Measurements from ENCODE around the gene GJD4. TPM values are rescaled to one million over a fixed set of nuclear protein-coding genes. Genes with fewer than 3 reads are reported as not detected.

The GJD4 gene
- total and polyA plus RNA-seq, 4 donors, result not detected

GRCh38 chr10:35558276-35558675, 46.9 kb upstream of the GJD4 start:
- Histone ChIP-seq H3K36me3 (ENCODE audit: control insufficient read depth in 4 of 4, insufficient read depth in 3 of 4, low read depth in 1 of 4, low read length in 3 of 4) (peaks cover 0 to 14% (median 7%) of the 10 kb centered on the region in 4 donors), H3K4me3 (ENCODE audit: low read depth in 1 of 3, low read length in 3 of 3) (no peak overlapping the region), H3K9me3 (ENCODE audit: control insufficient read depth in 4 of 4, low read length in 3 of 4) (no peaks in the 10 kb centered on the region), H3K27me3 (ENCODE audit: control insufficient read depth in 4 of 4, insufficient read depth in 4 of 4, low read length in 3 of 4) (no peaks in the 10 kb centered on the region), H3K9ac (ENCODE audit: low read depth in 1 of 2, low read length in 2 of 2) (no peak overlapping the region), H3K4me1 (ENCODE audit: control insufficient read depth in 4 of 4, insufficient read depth in 4 of 4, low read length in 3 of 4) (no peaks in the 10 kb centered on the region), H3K27ac (ENCODE audit: low read depth in 1 of 2, low read length in 2 of 2) (no peak overlapping the region)
- no peak for TF ChIP-seq SP1 (IDR thresholded peaks at IDR 0.05)
- TF ChIP-seq YY1 (IDR thresholded peaks at IDR 0.05), result no peak
- TF ChIP-seq EGR1 (IDR thresholded peaks at IDR 0.05; ENCODE audit: low read depth in 2 of 2), result no peak
- TF ChIP-seq, protein P1, sequence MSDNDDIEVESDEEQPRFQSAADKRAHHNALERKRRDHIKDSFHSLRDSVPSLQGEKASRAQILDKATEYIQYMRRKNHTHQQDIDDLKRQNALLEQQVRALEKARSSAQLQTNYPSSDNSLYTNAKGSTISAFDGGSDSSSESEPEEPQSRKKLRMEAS (IDR thresholded peaks at IDR 0.05), result no peak
- TF ChIP-seq, protein P2, sequence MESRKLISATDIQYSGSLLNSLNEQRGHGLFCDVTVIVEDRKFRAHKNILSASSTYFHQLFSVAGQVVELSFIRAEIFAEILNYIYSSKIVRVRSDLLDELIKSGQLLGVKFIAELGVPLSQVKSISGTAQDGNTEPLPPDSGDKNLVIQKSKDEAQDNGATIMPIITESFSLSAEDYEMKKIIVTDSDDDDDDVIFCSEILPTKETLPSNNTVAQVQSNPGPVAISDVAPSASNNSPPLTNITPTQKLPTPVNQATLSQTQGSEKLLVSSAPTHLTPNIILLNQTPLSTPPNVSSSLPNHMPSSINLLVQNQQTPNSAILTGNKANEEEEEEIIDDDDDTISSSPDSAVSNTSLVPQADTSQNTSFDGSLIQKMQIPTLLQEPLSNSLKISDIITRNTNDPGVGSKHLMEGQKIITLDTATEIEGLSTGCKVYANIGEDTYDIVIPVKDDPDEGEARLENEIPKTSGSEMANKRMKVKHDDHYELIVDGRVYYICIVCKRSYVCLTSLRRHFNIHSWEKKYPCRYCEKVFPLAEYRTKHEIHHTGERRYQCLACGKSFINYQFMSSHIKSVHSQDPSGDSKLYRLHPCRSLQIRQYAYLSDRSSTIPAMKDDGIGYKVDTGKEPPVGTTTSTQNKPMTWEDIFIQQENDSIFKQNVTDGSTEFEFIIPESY (IDR thresholded peaks at IDR 0.05), result no peak
- TF ChIP-seq TAF1 (conservative IDR thresholded peaks at IDR 0.05), result no peak
- no peak for TF ChIP-seq FOXA1 (IDR thresholded peaks at IDR 0.05)
- TF ChIP-seq HNF4G (IDR thresholded peaks at IDR 0.05), result no peak
- no peak for TF ChIP-seq RAD21 (IDR thresholded peaks at IDR 0.05)
- TF ChIP-seq, protein P3, sequence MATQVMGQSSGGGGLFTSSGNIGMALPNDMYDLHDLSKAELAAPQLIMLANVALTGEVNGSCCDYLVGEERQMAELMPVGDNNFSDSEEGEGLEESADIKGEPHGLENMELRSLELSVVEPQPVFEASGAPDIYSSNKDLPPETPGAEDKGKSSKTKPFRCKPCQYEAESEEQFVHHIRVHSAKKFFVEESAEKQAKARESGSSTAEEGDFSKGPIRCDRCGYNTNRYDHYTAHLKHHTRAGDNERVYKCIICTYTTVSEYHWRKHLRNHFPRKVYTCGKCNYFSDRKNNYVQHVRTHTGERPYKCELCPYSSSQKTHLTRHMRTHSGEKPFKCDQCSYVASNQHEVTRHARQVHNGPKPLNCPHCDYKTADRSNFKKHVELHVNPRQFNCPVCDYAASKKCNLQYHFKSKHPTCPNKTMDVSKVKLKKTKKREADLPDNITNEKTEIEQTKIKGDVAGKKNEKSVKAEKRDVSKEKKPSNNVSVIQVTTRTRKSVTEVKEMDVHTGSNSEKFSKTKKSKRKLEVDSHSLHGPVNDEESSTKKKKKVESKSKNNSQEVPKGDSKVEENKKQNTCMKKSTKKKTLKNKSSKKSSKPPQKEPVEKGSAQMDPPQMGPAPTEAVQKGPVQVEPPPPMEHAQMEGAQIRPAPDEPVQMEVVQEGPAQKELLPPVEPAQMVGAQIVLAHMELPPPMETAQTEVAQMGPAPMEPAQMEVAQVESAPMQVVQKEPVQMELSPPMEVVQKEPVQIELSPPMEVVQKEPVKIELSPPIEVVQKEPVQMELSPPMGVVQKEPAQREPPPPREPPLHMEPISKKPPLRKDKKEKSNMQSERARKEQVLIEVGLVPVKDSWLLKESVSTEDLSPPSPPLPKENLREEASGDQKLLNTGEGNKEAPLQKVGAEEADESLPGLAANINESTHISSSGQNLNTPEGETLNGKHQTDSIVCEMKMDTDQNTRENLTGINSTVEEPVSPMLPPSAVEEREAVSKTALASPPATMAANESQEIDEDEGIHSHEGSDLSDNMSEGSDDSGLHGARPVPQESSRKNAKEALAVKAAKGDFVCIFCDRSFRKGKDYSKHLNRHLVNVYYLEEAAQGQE (IDR thresholded peaks at IDR 0.05), result no peak
- TF ChIP-seq FOXA2 (IDR thresholded peaks at IDR 0.05), result no peak
- no peak for TF ChIP-seq GABPA (IDR thresholded peaks at IDR 0.05 in 1 of 2, conservative IDR thresholded peaks at IDR 0.05 in 1 of 2)
- TF ChIP-seq RXRA (IDR thresholded peaks at IDR 0.05), result no peak
- DNase-seq (ENCODE audit: low spot score), result no peak
- WGBS, result 98% methylated on average over 1 of the region's 1 CpG

GRCh38 chr10:35559416-35559815, 45.7 kb upstream of the GJD4 start:
- Histone ChIP-seq H3K4me3 (ENCODE audit: low read depth in 1 of 3, low read length in 3 of 3) (no peak overlapping the region), H3K27me3 (ENCODE audit: control insufficient read depth in 4 of 4, insufficient read depth in 4 of 4, low read length in 3 of 4) (no peaks in the 10 kb centered on the region), H3K36me3 (ENCODE audit: control insufficient read depth in 4 of 4, insufficient read depth in 3 of 4, low read depth in 1 of 4, low read length in 3 of 4) (peaks cover 0 to 12% (median 2%) of the 10 kb centered on the region in 4 donors), H3K4me1 (ENCODE audit: control insufficient read depth in 4 of 4, insufficient read depth in 4 of 4, low read length in 3 of 4) (peaks cover 0 to 1% (median 0%) of the 10 kb centered on the region in 4 donors), H3K9me3 (ENCODE audit: control insufficient read depth in 4 of 4, low read length in 3 of 4) (no peaks in the 10 kb centered on the region), H3K27ac (ENCODE audit: low read depth in 1 of 2, low read length in 2 of 2) (no peak overlapping the region), H3K9ac (ENCODE audit: low read depth in 1 of 2, low read length in 2 of 2) (no peak overlapping the region)
- TF ChIP-seq SP1 (IDR thresholded peaks at IDR 0.05) (no peak), EGR1 (IDR thresholded peaks at IDR 0.05; ENCODE audit: low read depth in 2 of 2) (no peak), CTCF (IDR thresholded peaks at IDR 0.05; ENCODE audit: low read depth, low read length, missing input control) (no peak), RAD21 (IDR thresholded peaks at IDR 0.05) (no peak), JUND (IDR thresholded peaks at IDR 0.05) (no peak), TAF1 (conservative IDR thresholded peaks at IDR 0.05) (no peak), HNF4G (IDR thresholded peaks at IDR 0.05) (no peak), FOXA1 (IDR thresholded peaks at IDR 0.05) (no peak), FOXA2 (IDR thresholded peaks at IDR 0.05) (no peak), NR2F2 (IDR thresholded peaks at IDR 0.05) (no peak)
- TF ChIP-seq, protein P2 (IDR thresholded peaks at IDR 0.05), result no peak
- TF ChIP-seq, protein P3 (IDR thresholded peaks at IDR 0.05), result no peak
- TF ChIP-seq, protein P1 (IDR thresholded peaks at IDR 0.05), result no peak
- TF ChIP-seq, protein P4, sequence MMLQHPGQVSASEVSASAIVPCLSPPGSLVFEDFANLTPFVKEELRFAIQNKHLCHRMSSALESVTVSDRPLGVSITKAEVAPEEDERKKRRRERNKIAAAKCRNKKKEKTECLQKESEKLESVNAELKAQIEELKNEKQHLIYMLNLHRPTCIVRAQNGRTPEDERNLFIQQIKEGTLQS (IDR thresholded peaks at IDR 0.05), result no peak
- WGBS, result 97% methylated on average over 5 of the region's 5 CpGs
- no peak for DNase-seq (ENCODE audit: low spot score)
